Common myeloid progenitor, CD34-positive (primary cell): ENCODE results near the gene ATG4B.

Experiments
- CTCF ChIA-PET: fragments of 350-600 bp; sonication (Branson Sonifier 250); formaldehyde crosslinking; loops from one replicate; lab custom pipeline; 2021; ENCODE audit warnings: antibody characterized with exemption; lab: Charles Lee
- POLR2A ChIA-PET: fragments of 350-600 bp; sonication (Branson Sonifier 250); formaldehyde crosslinking; loops from one replicate; lab custom pipeline; 2021; ENCODE audit warnings: antibody characterized with exemption; lab: Charles Lee
- DNase-seq, 3 donors: peaks; one replicate each; pipeline versions ENCODE4 v3.0.0 to v3.0.0-alpha.2; 2013
- H3K27ac ChIP-seq, 2 experiments: 1 replicate in 1 of 2; 2 replicates in 1 of 2; pipeline ENCODE4 v1.7.0; 2013; ENCODE audit warnings: inconsistent platforms in 2 of 2, low read length in 2 of 2, mild to moderate bottlenecking in 2 of 2, low read depth in 1 of 2, moderate library complexity in 1 of 2; ENCODE audit not compliant: severe bottlenecking in 2 of 2, insufficient read depth in 1 of 2, poor library complexity in 1 of 2
- H3K27me3 ChIP-seq, 5 experiments: replicated peaks in 2 of 5; 1 replicate in 3 of 5; 2 replicates in 2 of 5; pipeline versions ENCODE4 v1.6.1 to v1.7.0; 2013; ENCODE audit warnings: low read length in 4 of 5, mild to moderate bottlenecking in 2 of 5, moderate library complexity in 2 of 5, inconsistent platforms in 1 of 5; ENCODE audit not compliant: insufficient read depth in 5 of 5, control insufficient read depth in 4 of 5
- H3K36me3 ChIP-seq, 4 experiments: 1 replicate in 2 of 4; 2 replicates in 2 of 4; pipeline versions ENCODE4 v1.6.1 to v1.7.0; 2013; ENCODE audit warnings: low read length in 3 of 4, control low read depth in 1 of 4, mild to moderate bottlenecking in 1 of 4; ENCODE audit not compliant: control insufficient read depth in 4 of 4, insufficient read depth in 4 of 4
- H3K4me1 ChIP-seq, 4 experiments: 1 replicate in 3 of 4; 2 replicates in 1 of 4; pipeline versions ENCODE4 v1.6.1 to v1.7.1; 2013; ENCODE audit warnings: low read length in 3 of 4, mild to moderate bottlenecking in 3 of 4, control low read depth in 1 of 4, inconsistent platforms in 1 of 4, moderate library complexity in 1 of 4; ENCODE audit not compliant: control insufficient read depth in 4 of 4, insufficient read depth in 4 of 4; ENCODE audit errors: control extremely low read depth in 1 of 4
- H3K4me3 ChIP-seq, 7 experiments: 1 replicate in 4 of 7; 2 replicates in 3 of 7; pipeline versions ENCODE4 v1.5.1 to v1.7.0; 2013; ENCODE audit warnings: mild to moderate bottlenecking in 7 of 7, low read length in 6 of 7, moderate library complexity in 6 of 7, inconsistent platforms in 2 of 7, low read depth in 2 of 7, control low read depth in 1 of 7; ENCODE audit not compliant: insufficient read depth in 4 of 7, control insufficient read depth in 1 of 7; ENCODE audit errors: extremely low read depth in 1 of 7
- H3K9me3 ChIP-seq, 5 experiments: 1 replicate in 4 of 5; 2 replicates in 1 of 5; pipeline versions ENCODE4 v1.6.1 to v1.7.1; 2013; ENCODE audit warnings: low read length in 4 of 5, mild to moderate bottlenecking in 2 of 5, inconsistent platforms in 1 of 5, low read depth in 1 of 5, moderate library complexity in 1 of 5; ENCODE audit not compliant: control insufficient read depth in 4 of 5, insufficient read depth in 2 of 5; ENCODE audit errors: control extremely low read depth in 1 of 5
- WGBS: methylation state at CpG from one replicate; pipeline ENCODE4 v1.1.5; 2013; ENCODE audit not compliant: insufficient coverage; 5-methylcytosine and 5-hydroxymethylcytosine counted together

Gene ATG4B

GRCh38 chr2:241640165-241640795, 2.8 kb downstream of the ATG4B start:
- CTCF ChIA-PET, result no interaction called here
- DNase-seq, result no peak

DNA sequence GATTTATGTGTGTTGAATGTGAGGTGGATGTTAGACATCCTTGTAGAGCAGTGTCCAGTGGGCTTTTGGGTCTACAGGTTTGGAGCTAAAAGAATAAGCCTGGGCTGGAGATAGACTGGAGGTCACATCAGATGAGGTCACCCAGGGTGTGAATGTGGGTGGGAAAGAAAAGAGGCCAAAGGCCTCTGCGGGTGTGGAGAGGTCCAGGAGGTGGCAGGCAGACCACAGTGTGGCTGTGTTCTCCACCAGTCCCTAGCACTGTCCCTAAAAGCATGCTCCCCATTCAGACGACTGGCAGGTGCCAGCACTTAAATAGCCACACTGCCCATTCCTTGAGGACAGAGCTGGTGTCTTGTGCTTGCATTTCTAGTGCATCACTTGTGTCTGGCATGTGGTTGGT, 4.1 kb downstream of the ATG4B start:
- no peak overlapping the region for H3K4me3 ChIP-seq
- H3K9me3 ChIP-seq, result peaks cover 0 to 3% (median 0%) of the 10 kb centered on the region in 5 experiments
- H3K27me3 ChIP-seq, result no peaks in the 10 kb centered on the region
- CTCF ChIA-PET, result interaction anchor here (0.9 to 1.4 kb wide), 2 partner anchors 11 to 17 kb away, joined by 3 to 5 read pairs; no protein-coding TSS in a partner anchor
- POLR2A ChIA-PET, result interaction anchor here (0.6 to 0.7 kb wide), 2 partner anchors 122 to 180 kb away, joined by 3 to 7 read pairs; no protein-coding TSS in a partner anchor
- WGBS, result 93% methylated on average over 2 of the region's 2 CpGs
- DNase-seq, result no peak
- no peak overlapping the region for H3K27ac ChIP-seq
- peaks cover 0 to 24% (median 10%) of the 10 kb centered on the region in 4 experiments for H3K36me3 ChIP-seq
- peaks cover 6 to 15% (median 10%) of the 10 kb centered on the region in 4 experiments for H3K4me1 ChIP-seq

More at GRCh38 chr2:241640165-241640795, 2.8 kb downstream of the ATG4B start:
- POLR2A ChIA-PET, result no interaction called here
- Histone ChIP-seq H3K27me3 (no peaks in the 10 kb centered on the region), H3K36me3 (peaks cover 0 to 19% (median 6%) of the 10 kb centered on the region in 4 experiments), H3K9me3 (peaks cover 0 to 3% (median 0%) of the 10 kb centered on the region in 5 experiments), H3K4me1 (peaks cover 7 to 24% (median 18%) of the 10 kb centered on the region in 4 experiments), H3K27ac (no peak overlapping the region), H3K4me3 (no peak overlapping the region)
- WGBS, result 91% methylated on average over 5 of the region's 8 CpGs

DNA sequence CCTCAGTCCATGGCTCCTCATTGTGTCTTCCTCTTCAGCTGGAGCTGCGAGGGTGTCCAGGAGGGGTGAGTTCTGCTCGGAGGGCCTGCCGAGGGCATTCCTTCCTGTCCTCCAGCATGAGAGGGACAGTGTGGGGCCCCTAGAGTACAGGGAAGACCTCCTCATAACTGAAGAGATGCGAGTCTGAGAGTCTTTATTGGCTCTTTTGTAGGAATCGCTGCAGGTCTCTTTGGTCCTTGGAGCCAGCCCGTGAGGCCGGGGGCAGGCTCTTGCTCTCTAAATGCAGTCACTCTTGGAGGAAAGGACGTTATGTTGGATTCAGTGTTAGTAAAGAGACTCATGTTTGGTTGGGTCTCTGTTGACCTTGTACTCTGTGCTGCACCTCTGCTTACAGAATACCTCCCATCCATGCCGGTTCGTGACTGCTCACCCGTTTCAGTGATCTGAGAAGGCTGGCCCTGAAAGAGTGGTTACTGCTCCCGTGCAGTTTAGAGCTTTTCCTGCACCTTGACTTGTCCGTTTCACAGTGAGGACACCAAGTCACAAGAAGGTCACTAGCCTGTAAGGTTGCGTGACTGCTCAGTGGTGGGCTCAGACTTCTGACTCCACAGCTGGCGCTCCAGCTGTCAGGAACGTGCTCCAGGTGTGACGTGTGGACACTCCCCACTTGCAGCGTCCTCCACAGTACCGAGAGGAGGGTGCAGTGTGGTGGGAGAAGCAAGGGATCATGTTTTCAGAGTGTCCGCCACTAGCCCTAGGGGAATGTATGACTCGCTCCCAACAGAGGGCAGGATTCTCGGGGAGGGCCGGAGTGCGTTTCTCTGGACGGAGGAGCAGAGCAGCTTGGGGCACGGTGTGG, 7.8 kb downstream of the ATG4B start:
- CTCF ChIA-PET, result no interaction called here

GRCh38 chr2:241645915-241646645, 8.6 kb downstream of the ATG4B start:
- Histone ChIP-seq H3K36me3 (peaks cover under 1 to 20% (median 12%) of the 10 kb centered on the region in 4 experiments), H3K27me3 (no peaks in the 10 kb centered on the region), H3K9me3 (no peaks in the 10 kb centered on the region), H3K4me3 (no peak overlapping the region), H3K4me1 (peaks cover 0 to 3% (median under 1%) of the 10 kb centered on the region in 4 experiments), H3K27ac (no peak overlapping the region)
- WGBS, result 93% methylated on average over 14 of the region's 14 CpGs
- DNase-seq, result no peak
- POLR2A ChIA-PET, result interaction anchor here (0.6 kb wide), 1 partner anchor 429 kb away, joined by 5 read pairs; no protein-coding TSS in a partner anchor
- CTCF ChIA-PET, result interaction anchor here (2.8 kb wide), 1 partner anchor 13 kb away, joined by 9 read pairs; no protein-coding TSS in a partner anchor

More for the DNA sequence above, 7.8 kb downstream of the ATG4B start:
- Histone ChIP-seq H3K9me3 (no peaks in the 10 kb centered on the region), H3K27me3 (no peaks in the 10 kb centered on the region), H3K4me1 (peaks cover 0 to 3% (median under 1%) of the 10 kb centered on the region in 4 experiments), H3K27ac (no peak overlapping the region), H3K36me3 (peaks cover 0 to 17% (median 9%) of the 10 kb centered on the region in 4 experiments), H3K4me3 (no peak overlapping the region)
- WGBS, result 98% methylated on average over 24 of the region's 26 CpGs
- POLR2A ChIA-PET, result no interaction called here
- DNase-seq, result no peak

- Histone ChIP-seq H3K36me3 (peaks cover 4 to 43% (median 30%) of the 10 kb centered on the region in 4 experiments), H3K9me3 (no peaks in the 10 kb centered on the region), H3K27me3 (no peaks in the 10 kb centered on the region), H3K27ac (no peak overlapping the region), H3K4me1 (no peaks in the 10 kb centered on the region), H3K4me3 (no peak overlapping the region)
- no peak for DNase-seq
- ChIA-PET POLR2A (interaction anchor here (0.6 kb wide), 1 partner anchor 244 kb away, joined by 3 read pairs; no protein-coding TSS in a partner anchor), CTCF (interaction anchor here (1.1 to 2.8 kb wide), 4 partner anchors 10 to 85 kb away, joined by 3 to 9 read pairs (median 3); no protein-coding TSS in a partner anchor)
- WGBS, result 92% methylated on average over 6 of the region's 6 CpGs
Measured at GRCh38 chr2:241648453-241648852, 11.0 kb downstream of the ATG4B start.

DNA sequence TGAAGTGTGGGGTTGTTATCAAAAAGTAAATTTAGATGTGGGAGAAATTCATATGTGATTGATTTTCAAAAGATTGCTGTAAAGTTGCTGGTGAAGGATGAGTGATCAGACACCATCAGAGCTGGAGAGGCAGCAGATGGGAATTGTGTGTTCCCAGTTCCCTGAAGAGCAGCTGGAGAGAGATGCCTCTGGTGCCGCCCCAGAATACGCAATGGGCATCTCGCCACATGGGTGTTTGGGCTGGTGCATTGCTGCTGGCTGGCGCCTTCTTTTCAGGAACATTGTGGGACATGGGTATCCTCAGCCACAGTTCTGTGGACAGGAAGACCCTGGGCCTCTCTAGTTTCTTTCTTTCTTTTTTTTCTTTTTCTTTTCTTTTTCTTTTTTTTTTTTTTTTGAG, 11.9 kb downstream of the ATG4B start:
- H3K9me3 ChIP-seq, result no peaks in the 10 kb centered on the region
- WGBS, result no CpG with 5 or more reads among the region's 4 CpGs
- no peaks in the 10 kb centered on the region for H3K27me3 ChIP-seq
- ChIA-PET CTCF (interaction anchor here (1.3 kb wide), 1 partner anchor 15 kb away, joined by 3 read pairs; no protein-coding TSS in a partner anchor), POLR2A (no interaction called here)
- DNase-seq, result no peak
- H3K36me3 ChIP-seq, result peaks cover 5 to 48% (median 32%) of the 10 kb centered on the region in 4 experiments
- H3K27ac ChIP-seq, result no peak overlapping the region
- no peak overlapping the region for H3K4me3 ChIP-seq
- H3K4me1 ChIP-seq, result no peaks in the 10 kb centered on the region
